ENCODE data around the gene PIWIL1.

DNA sequence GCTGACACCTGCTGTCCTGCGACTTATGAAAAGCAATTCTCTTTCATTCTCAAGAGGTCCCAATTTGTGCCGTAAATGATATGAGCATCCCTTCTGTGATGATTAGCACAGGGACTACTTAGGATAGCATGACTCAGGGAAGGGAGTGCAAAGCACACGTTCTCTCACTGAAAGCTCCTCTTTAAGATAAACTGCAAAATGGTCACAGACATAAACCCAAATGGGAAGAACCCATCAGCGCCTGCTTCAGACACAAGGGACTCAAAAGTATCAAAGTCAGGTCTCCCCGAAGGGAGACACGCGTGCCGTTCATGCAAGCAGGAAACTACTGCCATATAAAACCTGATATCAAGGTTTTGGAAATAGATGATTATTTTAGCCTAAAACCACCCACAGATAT lies 33.9 kb upstream of the PIWIL1 start:
- TF ChIP-seq RAD21 (IDR thresholded peaks at IDR 0.05; ENCODE audit: low read length) (no peak), MEF2A (IDR thresholded peaks at IDR 0.05; ENCODE audit: borderline replicate concordance, low read depth) (no peak), JUND (IDR thresholded peaks at IDR 0.05) (no peak)
- TF ChIP-seq, protein P1, sequence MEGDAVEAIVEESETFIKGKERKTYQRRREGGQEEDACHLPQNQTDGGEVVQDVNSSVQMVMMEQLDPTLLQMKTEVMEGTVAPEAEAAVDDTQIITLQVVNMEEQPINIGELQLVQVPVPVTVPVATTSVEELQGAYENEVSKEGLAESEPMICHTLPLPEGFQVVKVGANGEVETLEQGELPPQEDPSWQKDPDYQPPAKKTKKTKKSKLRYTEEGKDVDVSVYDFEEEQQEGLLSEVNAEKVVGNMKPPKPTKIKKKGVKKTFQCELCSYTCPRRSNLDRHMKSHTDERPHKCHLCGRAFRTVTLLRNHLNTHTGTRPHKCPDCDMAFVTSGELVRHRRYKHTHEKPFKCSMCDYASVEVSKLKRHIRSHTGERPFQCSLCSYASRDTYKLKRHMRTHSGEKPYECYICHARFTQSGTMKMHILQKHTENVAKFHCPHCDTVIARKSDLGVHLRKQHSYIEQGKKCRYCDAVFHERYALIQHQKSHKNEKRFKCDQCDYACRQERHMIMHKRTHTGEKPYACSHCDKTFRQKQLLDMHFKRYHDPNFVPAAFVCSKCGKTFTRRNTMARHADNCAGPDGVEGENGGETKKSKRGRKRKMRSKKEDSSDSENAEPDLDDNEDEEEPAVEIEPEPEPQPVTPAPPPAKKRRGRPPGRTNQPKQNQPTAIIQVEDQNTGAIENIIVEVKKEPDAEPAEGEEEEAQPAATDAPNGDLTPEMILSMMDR (IDR thresholded peaks at IDR 0.05) = no peak
